ENCODE data around the gene UBTD2. TPM values are rescaled to one million over a fixed set of nuclear protein-coding genes. Genes with fewer than 3 reads are reported as not detected.

Gene UBTD2
- total and polyA plus RNA-seq, 2 donors (not counting 1 experiment from before 2014, with no cell fraction given): 1.4 to 9.2 TPM

- POLR2A ChIA-PET: no interaction called here
- no peaks in the 10 kb centered on the region for H3K9me3 ChIP-seq (ENCODE audit: control extremely low read depth in 1 of 3, control insufficient read depth in 2 of 3, insufficient read depth in 1 of 3, low read length in 2 of 3)
- no peak for DNase-seq
- H3K27me3 Mint-ChIP-seq: no peaks in the 10 kb centered on the region
- H3K27ac Mint-ChIP-seq: no peak overlapping the region
- H3K27ac ChIP-seq (ENCODE audit: low read length in 2 of 2): no peak overlapping the region
- H3K9ac ChIP-seq (ENCODE audit: low read length): no peak overlapping the region
- peaks cover 29% of the 10 kb centered on the region for H3K79me2 ChIP-seq (ENCODE audit: control insufficient read depth, insufficient read depth, low read length)
- H3K4me3 ChIP-seq (ENCODE audit: control extremely low read depth in 1 of 5, extremely low read depth in 1 of 5, insufficient read depth in 1 of 5, low read depth in 2 of 5, low read length in 4 of 5): no peak overlapping the region
- H4K20me1 ChIP-seq (ENCODE audit: control insufficient read depth, insufficient read depth, low read length, poor library complexity, severe bottlenecking): peaks cover 9% of the 10 kb centered on the region
- H3K4me3 Mint-ChIP-seq: peak overlapping the region; percentile 93
- H2AFZ ChIP-seq (ENCODE audit: insufficient read depth, low read depth, low read length, poor library complexity, severe bottlenecking): no peak overlapping the region
- CTCF ChIA-PET: interaction anchor here (1.4 to 2.1 kb wide), 5 partner anchors 8 to 179 kb away, joined by 3 to 11 read pairs (median 6); partner anchors contain the start of gene STK10
- H3K4me1 ChIP-seq (ENCODE audit: control insufficient read depth in 2 of 2, insufficient read depth in 2 of 2, low read length in 2 of 2): peaks cover 16 to 17% of the 10 kb centered on the region in 2 donors
- no peak for TF ChIP-seq EZH2 (IDR thresholded peaks at IDR 0.05; ENCODE audit: borderline replicate concordance, insufficient read depth, low read depth, low read length, poor library complexity, severe bottlenecking)
- no peak for TF ChIP-seq CTCF (IDR thresholded peaks at IDR 0.05)
- no peak overlapping the region for H3K4me2 ChIP-seq (replicated peaks; ENCODE audit: low read depth, low read length, poor library complexity, severe bottlenecking)
- no peak for ATAC-seq (ENCODE audit: low read depth)
- WGBS (ENCODE audit: insufficient coverage): 85% methylated on average over 8 of the region's 15 CpGs
- H3K9me3 Mint-ChIP-seq (ENCODE audit: insufficient read depth): no peaks in the 10 kb centered on the region
- peaks cover 20% of the 10 kb centered on the region for H3K4me1 Mint-ChIP-seq
- intact Hi-C loops (cut with micrococcal nuclease): no loop called here
- H3K27me3 ChIP-seq (replicated peaks in 1 of 4; ENCODE audit: control extremely low read depth in 1 of 4, control insufficient read depth in 3 of 4, insufficient read depth in 4 of 4, low read length in 3 of 4): no peaks in the 10 kb centered on the region
- no peaks in the 10 kb centered on the region for H3K36me3 ChIP-seq (replicated peaks in 1 of 2; ENCODE audit: control extremely low read depth in 1 of 2, control insufficient read depth in 1 of 2, extremely low read depth in 1 of 2, insufficient read depth in 2 of 2, low read length in 1 of 2)
These were observed 1.9 kb upstream of the UBTD2 start for GRCh38 chr5:172285226-172286143.

GRCh38 chr5:172284611-172284980 is 1.0 kb upstream of the UBTD2 start:
- Histone ChIP-seq H3K27me3 (replicated peaks in 1 of 4; ENCODE audit: control extremely low read depth in 1 of 4, control insufficient read depth in 3 of 4, insufficient read depth in 4 of 4, low read length in 3 of 4) (no peaks in the 10 kb centered on the region), H3K4me3 (ENCODE audit: control extremely low read depth in 1 of 5, extremely low read depth in 1 of 5, insufficient read depth in 1 of 5, low read depth in 2 of 5, low read length in 4 of 5) (peak overlapping the region; percentile 38 to 87 (median 79)), H3K36me3 (replicated peaks in 1 of 2; ENCODE audit: control extremely low read depth in 1 of 2, control insufficient read depth in 1 of 2, extremely low read depth in 1 of 2, insufficient read depth in 2 of 2, low read length in 1 of 2) (no peaks in the 10 kb centered on the region), H2AFZ (ENCODE audit: insufficient read depth, low read depth, low read length, poor library complexity, severe bottlenecking) (peak overlapping the region; percentile 96), H3K4me2 (replicated peaks; ENCODE audit: low read depth, low read length, poor library complexity, severe bottlenecking) (peak overlapping the region; percentile 98), H3K4me1 (ENCODE audit: control insufficient read depth in 2 of 2, insufficient read depth in 2 of 2, low read length in 2 of 2) (peaks cover 16 to 17% of the 10 kb centered on the region in 2 donors), H4K20me1 (ENCODE audit: control insufficient read depth, insufficient read depth, low read length, poor library complexity, severe bottlenecking) (peaks cover 9% of the 10 kb centered on the region), H3K27ac (ENCODE audit: low read length in 2 of 2) (peak overlapping the region in 1 of 2 donors; percentile 64), H3K79me2 (ENCODE audit: control insufficient read depth, insufficient read depth, low read length) (peaks cover 38% of the 10 kb centered on the region), H3K9me3 (ENCODE audit: control extremely low read depth in 1 of 3, control insufficient read depth in 2 of 3, insufficient read depth in 1 of 3, low read length in 2 of 3) (no peaks in the 10 kb centered on the region), H3K9ac (ENCODE audit: low read length) (peak overlapping the region; percentile 87)
- Mint-ChIP-seq H3K27ac (peak overlapping the region; percentile 72), H3K9me3 (ENCODE audit: insufficient read depth) (no peaks in the 10 kb centered on the region), H3K27me3 (no peaks in the 10 kb centered on the region), H3K4me3 (peak overlapping the region; percentile 93), H3K4me1 (peaks cover 20% of the 10 kb centered on the region)
- ChIA-PET CTCF (interaction anchor here (1.4 to 2.1 kb wide), 3 partner anchors 9 to 179 kb away, joined by 6 to 11 read pairs (median 10); partner anchors contain the start of gene STK10), POLR2A (no interaction called here)
- 40% methylated on average over 1 of the region's 11 CpGs for WGBS (ENCODE audit: insufficient coverage)
- intact Hi-C loops (cut with micrococcal nuclease): loop anchor here (1.0 to 5.0 kb wide), 2 partner anchors 9 to 773 kb away; partner anchors contain the start of gene CREBRF
- DNase-seq (no peak), ATAC-seq (ENCODE audit: low read depth) (no peak)
- TF ChIP-seq EZH2 (IDR thresholded peaks at IDR 0.05; ENCODE audit: borderline replicate concordance, insufficient read depth, low read depth, low read length, poor library complexity, severe bottlenecking) (no peak), CTCF (IDR thresholded peaks at IDR 0.05) (no peak)

Measured in B cell (primary cell).